HG03571 (cell line): ENCODE data around the gene ANKRD17.
"Not testable (repeated sequence)": the region's sequence is repeated elsewhere in the genome, so short reads cannot be mapped to it uniquely, and the experiment has no call there.

ENCODE experiments used
- ATAC-seq: cut with Tn5 transposase; IDR thresholded peaks from one replicate; pipeline ENCODE4 v1.9.1; 2021; ENCODE audit not compliant: unreplicated experiment

The ANKRD17 gene

DNA sequence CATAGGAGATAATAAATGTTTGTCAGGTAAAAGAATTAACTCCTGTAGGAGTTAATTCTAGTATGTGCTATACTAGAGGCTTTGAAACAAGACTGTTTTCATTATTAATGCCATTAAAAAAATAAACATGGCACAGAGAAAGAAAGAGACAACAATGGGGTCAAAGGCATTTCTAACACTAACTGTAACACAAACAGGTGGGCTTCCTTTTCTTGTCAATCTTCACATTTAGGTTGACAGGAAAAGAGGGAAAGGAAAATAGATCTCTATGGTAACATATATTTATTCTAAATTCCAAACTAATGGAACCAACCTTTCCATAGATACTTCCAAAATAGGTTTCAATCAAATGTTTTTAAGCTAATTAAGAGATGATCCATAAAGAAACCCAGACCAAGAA lies 9.8 kb downstream of the ANKRD17 start:
- ATAC-seq, result no peak

DNA sequence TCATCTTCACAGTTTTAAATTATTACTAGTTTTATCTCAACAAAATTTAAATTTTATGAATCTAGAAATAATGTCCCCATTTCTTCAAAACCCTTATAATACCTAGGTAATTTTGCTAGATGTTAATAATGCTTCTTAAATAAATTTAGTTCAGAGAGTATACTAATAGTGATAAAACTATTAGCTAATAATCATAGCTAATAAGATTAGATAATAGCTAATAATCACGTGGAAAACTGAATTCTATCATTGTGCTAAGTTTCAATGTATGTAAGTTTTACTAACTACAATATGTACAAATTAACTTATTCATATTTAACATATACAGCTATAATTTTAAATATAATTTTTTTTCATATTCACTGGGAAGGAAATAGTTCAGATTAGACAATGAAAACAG lies 10.2 kb downstream of the ANKRD17 start:
- ATAC-seq, result no peak

DNA sequence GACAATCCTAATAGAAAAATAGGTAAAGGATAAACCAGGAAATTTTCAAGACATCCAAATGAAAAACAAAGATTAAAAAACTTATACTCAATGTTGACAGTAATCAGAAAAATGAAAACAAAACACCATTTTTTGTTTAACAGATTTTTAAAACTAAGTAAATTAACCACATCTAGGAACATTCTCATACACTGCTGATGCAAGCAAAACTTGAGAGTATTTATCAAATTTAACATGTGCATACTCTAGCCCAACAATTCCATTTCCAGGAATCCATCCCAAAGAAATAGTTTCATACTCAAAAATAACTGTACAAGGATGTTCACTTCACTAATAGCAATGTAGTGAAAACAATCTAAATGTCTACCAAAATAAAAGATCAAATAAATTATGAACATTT lies 11.5 kb downstream of the ANKRD17 start:
- ATAC-seq, result no peak

DNA sequence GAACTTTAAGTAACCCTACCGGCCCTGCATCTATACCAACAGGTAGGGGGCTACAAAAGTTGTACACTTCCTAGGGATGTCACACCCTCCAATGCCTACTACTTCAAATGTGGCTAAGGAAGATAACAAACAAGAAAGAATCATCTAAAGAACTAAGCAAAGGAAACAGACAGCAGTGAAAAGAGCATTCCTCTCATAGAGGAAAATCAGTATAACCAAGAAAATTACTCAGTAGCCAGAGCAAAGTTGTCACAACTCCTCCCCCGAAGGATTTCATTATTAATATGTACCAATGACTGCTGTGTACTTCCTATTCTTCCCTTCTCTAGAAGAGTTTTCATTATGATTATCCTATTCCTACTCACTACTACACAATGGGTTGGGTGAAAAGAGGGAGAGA lies 12.6 kb downstream of the ANKRD17 start:
- no peak for ATAC-seq

DNA sequence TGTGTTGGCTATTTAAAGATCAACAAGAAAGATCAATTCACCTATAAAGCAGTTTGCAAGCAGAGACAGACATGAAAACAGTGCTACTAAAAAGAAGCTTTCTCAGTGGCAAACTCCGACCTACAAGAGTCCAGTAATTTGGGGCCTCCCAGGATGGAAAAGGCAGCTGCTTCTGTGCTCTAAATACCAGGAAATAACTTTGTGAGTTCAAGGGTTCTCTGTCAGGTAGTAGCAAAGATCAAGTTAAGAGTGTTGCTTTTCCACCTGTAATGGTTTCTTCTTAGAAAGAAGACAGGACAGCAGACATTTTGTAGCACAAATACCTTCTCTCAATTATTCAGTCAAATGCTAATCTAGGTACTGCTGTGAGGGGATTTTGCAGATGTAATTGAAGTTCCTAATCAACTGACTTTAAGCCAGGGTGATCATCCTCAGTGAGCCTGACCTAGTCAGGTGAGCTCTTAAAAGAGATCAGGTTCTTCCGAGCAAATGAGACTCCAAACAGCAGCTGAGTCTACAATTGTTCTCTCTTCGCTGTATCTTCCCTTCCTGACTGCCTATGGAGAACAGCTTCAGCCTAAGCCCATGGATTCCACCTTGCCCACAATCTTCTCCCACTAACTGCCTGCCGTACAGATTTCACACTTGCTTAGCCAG lies 13.5 kb downstream of the ANKRD17 start:
- no peak for ATAC-seq

DNA sequence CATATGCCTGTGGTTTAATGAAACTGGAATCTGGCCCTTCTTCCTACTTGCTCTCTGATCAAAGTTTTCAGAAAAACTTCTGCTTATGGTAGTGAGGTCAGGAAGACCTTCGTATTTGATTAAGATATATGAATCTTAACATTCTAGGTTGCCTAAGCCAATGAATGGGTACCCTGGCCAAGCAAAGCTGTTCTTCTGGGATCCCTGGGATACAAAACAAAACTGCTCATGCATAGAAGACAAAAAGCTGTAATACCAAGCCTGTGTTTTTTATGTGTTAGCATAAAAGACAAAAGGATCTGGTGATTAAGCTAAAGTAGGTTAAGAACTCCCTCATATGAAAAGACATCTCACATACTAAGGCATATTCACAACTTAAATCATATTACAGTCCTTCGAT lies 21.6 kb downstream of the ANKRD17 start:
- ATAC-seq, result no peak

DNA sequence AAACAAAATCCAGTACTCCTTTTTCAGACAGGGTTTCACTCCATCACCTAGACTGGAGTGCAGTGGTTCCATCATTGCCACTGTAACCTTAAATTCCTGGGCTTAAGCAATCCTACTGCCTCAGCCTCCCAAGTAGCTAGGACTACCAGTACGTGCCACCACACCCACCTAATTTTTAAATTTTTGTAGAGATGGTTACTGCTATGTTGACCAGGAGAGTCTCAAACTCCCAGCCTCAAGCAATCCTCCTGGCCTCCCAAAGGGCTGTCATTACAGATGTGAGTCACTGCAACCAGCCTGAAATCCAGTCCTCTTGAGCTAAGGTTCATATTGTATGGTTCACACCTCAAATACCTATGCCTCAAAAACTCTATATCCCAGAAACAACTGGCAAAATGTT lies 22.4 kb downstream of the ANKRD17 start:
- no peak for ATAC-seq

DNA sequence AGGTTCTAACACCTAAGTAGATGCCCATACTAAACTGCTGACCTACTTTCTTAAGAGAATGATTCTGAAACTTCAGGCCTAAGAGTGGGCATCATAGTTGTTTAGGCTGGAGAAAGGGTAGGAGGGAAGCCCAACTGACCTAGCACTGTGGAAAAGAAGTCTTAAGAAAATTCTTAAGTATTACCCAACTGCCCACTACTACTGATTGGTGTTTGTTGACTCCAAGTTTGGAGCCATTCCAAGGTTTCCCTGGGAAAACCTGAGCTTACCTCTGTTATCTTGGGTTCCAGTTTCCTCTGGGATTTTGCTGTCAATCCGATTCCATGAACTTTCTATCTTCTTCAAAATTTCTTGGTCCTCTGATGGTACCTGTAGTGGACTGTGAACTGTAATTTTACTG lies 23.9 kb downstream of the ANKRD17 start:
- no peak for ATAC-seq

DNA sequence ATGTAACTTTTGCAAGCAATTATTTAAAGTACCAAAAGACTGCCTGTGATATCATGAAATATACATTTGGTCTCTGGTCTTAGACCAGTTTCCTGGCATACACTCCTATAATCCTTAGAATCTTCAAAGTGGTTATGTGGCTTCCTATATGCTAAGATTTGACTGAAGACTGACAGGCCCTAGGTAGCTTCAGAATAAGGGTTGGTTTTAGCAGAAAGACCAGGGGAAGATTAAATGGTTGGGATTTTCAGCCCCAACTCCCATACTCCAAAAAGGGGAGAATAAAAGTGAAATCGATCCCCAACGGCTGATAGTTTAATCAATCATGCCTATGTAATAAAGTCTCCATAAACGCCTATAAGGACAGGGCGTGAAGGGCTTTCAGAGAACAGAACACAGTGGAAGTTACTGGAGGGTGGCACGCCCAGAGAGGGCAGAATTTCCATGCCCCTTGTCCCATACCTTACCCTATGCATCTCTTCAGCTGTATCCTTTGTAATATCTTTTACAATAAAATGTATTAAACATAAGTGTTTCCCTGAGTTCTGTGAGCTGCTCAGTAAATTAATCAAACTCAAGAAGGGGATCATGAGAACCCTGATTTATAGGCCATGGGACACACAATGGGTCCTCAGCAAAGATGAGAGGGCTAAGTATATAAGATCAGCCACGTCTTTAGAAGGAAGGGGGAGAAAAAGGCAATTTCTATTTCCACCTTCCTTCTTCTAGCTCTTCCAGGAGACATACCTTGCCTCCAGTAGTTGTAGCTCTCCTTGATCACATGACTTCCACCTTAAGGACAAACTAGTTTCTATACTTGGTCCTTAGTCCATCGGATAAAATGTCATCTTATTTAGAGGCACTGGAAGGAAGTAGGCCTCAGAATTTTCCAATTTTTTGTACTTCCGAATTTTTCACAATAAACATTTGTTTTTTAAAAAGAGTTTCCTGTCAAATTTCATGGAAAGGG lies 26.8 kb downstream of the ANKRD17 start:
- ATAC-seq, result no peak

DNA sequence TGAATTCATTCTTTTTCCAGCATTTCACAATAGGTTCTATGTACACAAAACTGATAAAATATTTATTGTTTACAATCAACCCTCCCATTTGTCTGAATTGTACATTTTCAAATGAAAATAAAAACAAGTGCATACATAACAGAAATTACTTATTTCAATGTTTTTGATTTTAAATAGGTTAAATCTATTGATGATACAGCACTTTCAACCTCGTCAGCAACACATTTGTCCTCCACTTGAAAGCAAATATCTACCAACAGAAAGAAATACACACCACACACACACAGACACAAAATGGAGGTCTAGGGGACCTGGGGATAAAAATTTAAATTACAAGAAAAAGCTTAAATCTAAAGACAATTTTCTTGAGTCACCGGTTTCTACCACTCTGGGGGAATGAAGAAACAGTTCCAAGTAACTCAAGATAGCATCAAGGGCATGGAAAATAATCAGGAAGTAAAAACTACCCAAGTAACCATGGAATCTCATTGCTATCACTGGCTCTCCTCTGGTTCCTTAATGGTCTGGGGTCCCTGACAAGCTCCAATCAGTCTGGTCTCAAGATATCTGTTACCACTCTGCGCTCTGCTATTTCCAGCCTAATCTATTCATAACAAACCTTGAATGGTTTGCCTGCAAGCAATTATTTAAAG lies 27.6 kb downstream of the ANKRD17 start:
- ATAC-seq, result no peak

DNA sequence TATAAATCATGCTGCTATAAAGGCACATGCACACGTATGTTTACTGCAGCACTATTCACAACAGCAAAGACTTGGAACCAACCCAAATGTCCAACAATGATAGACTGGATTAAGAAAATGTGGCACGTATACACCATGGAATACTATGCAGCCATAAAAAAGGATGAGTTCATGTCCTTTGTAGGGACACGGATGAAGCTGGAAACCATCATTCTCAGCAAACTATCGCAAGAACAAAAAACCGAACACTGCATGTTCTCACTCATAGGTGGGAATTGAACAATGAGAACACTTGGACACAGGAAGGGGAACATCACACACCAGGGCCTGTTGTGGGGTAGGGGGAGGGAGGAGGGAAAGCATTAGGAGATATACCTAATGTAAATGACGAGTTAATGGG lies 29.8 kb downstream of the ANKRD17 start:
- not testable (repeated sequence) for ATAC-seq

DNA sequence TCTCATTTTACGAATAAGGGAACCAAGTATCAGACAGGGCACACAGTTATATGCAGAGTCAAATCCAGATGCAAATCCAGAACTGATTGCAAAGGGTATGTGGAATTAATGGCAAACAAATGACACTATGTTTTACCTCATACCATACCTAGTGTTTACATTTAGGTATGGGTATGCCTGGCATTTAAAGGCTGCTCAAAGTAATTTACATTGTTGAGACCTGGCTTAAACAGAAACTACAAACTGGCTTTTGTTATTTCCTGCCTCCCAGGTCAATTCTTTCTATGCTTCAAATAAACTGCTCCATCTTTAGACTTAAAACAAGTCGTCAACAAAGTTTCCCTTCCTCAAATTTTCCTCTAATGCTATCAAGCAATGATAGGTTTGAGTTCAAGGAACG lies 33.7 kb downstream of the ANKRD17 start:
- ATAC-seq, result no peak

DNA sequence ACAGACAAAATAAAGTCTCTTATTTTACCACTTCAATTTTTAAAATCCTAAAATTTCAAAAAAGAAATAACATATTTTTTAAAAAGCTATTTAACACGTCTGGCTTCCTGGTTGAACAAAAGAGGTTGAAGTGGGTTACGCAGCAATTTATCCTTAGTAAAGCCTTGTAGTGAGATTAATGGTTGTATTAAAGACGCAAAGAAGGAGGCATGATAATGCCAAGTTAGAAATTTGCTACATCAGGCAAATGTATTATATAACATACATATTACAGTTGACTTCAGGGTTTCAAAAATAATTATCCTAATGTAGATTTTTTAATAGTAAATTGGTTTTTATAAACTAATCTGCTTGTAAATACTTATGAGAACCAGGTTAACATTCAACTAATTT lies 35.3 kb downstream of the ANKRD17 start:
- ATAC-seq, result no peak

DNA sequence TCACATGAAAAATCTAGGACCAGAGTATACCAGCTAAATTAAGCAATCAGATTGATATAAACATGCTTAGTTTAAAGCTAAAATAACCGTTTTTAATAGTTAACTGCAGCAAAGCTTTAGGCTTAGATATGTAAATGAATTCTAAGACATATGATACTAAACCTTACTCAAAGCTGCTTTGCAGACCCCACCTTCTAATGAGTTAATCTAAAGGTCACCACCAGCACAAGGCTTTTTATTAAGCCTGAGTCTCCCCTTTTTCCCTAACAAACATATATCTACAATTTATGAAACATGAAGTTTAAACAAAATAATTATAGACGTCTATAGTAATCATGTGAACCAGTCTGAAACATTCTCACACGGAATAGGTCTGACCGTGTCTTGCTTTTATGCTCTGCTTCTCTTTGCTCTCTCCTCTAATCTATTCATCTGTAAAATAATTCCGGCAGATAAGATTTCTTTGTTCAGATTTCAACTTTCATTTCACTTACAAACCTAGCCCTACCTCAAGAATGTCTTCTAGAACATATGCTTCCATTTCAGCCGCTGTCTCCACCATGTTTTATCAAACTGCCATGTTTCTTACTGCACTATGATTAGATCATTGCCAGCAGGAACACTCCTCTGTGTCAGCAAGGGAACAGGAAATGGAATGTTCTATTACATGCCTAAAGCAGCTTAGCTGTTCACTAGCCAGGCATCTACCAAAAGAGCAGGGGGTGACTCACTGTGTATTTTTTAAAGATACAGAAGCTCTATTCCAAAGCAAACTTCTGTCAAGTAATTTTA lies 35.9 kb downstream of the ANKRD17 start:
- peak; percentile 97 for ATAC-seq

DNA sequence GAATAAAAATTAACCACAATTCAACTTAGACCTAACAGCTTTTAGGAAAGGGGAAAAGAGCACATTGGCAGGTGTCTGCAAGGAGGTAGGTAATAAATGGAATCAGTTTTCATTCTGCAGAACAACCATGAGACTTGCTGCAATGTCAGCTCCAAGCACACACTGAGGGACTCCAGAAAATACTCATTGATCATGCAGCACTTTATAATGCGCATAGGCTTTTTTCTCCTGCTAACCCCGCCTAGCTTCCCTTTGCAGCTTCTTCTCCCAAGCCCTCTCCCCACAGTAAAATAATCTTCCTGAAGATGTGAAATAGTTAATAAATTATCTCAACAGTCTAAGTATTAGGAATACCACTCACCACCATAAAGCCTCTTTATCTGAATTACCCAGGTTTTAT lies 36.9 kb downstream of the ANKRD17 start:
- ATAC-seq, result no peak

DNA sequence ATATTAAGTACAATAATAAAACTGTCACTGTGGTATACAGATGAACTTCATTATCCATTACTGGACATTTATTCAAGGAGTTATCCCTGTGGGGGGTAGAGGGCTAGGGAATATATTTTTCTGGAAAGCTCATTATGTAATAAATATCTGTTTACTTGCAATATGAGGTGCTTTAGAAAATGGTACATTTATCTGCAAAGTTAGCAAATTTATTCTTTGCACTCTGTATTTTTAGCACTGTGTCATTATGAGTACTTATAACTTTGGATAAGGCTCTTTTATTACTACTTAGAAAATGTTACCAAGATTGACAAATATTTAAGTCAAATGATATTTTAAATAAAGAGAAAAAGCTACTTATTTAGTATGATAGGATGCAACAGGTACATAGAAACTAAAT lies 37.8 kb downstream of the ANKRD17 start:
- no peak for ATAC-seq

DNA sequence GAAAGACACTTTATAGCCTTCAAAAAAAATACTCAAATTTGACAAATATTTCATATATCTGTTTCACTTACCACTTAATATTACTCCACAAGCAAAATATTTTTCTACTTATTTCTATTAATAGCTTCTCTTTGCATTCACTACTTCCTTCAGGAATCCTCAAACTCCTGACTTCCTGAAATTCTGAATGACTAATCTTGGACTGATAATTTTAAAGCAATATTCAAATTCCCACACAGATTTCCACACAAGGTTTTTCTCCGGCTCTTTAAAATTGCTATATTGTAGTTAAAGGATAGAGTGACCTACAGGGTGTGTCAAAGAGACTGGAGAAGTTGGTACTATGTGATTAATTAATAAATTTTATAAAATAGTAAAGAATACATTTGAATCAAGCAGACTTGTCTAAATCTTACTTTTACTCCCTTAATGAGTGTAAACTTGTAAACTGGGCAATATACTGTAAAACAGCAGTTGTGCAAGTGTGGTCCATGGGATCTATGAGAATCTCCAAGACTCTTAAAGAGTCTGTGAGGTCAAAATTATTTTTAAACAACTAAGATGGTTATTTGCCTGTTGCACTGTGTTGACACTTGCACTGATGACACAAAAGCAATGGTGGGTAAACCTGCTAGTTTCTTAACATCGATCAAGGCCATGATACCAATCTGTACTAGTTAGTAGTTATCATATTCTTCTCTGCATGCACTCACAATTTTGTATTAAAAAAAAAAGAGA lies 44.5 kb downstream of the ANKRD17 start:
- no peak for ATAC-seq

DNA sequence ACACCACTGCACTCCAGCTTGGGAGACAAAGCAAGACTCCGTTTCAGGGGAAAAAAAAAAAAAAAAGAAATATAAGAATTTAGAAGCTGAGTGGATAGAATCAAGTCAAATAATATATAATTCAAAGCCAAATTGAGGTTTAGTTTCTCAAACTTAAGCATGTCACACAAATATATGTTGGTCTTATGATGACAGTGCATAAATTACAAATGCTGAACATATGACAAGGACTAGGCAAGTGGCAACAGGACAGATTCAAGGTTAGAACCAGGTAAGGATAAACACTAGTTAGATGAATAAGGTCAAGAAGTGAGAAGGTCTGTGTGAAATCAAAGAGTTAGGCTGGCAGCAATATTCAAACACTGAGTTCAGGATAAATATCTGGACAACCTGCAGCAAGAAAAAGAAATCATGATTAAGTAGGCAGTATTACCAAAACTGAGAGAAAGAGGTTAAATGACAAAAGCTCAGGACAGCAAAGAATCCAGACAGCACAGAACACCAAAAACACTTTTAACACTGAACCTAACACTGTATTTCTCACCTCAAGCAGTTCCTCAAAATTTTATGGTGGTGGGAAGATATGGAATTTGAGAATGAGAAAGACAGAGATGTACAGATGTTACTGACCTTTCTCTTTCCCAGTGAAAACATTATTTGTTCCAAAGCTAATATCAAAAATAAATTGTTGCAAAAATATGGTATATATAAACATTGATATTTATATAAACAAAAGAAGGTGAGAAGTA lies 45.4 kb downstream of the ANKRD17 start:
- no peak for ATAC-seq

DNA sequence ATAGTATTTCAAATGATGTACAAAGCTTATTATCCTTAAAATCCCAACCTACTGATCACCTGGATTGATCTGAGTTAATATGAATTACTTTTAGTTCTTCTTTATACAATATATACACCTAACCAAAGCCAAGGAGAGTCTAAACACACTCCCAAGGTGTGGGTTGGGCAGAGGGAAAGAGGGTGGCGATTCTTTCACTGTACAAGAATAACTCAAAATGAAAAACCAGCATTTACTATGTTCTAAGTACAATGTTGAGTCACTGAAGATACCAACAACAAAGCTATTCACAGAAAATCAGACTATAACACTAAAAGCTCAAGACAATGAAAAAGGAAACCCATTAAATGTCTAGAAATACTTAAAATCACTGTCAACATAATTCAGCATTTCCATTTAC lies 46.6 kb downstream of the ANKRD17 start:
- no peak for ATAC-seq

DNA sequence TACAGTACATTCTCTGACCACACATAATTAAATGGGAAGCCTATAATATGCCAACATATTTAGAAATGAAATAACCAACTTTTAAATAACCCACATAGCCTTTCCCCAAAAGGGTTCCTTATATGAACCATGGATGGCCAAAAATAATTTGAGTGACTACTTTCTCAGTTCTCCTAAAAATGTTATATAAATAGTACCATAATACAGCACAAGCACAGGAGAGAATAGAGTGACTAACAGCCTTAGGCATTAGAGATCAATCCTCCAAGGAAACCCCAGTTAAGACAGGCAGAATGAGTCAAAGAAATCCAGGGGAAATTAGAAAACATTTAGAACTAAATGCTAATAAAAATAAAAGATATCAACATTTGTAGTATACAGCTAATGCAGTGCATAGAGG lies 50.2 kb downstream of the ANKRD17 start:
- ATAC-seq, result no peak
